Osteoblast (primary cell): ENCODE measurements around the gene FNIP1. TPM values are rescaled to one million over a fixed set of nuclear protein-coding genes. Genes with fewer than 3 reads are reported as not detected.

ENCODE experiments used
- DNase-seq: peaks from one replicate; pipeline ENCODE4 v3.0.0; 2011; ENCODE audit warnings: low spot score, mixed read lengths; ENCODE audit not compliant: insufficient read length; ENCODE audit errors: missing footprints
- H2AFZ ChIP-seq: 2 replicates; pipeline ENCODE4 v1.6.0; 2011; ENCODE audit warnings: mild to moderate bottlenecking, low read length
- H3K27ac ChIP-seq: 2 replicates; pipeline ENCODE4 v1.5.1; 2011; ENCODE audit warnings: mild to moderate bottlenecking, low read depth, low read length, moderate library complexity
- H3K27me3 ChIP-seq: 2 replicates; pipeline ENCODE4 v1.6.0; 2012; ENCODE audit warnings: mild to moderate bottlenecking, control low read depth, inconsistent platforms, low read length, moderate library complexity; ENCODE audit not compliant: insufficient read depth
- H3K36me3 ChIP-seq: 2 replicates; pipeline ENCODE4 v1.5.1; 2011; ENCODE audit warnings: mild to moderate bottlenecking, low read length, control low read depth, moderate library complexity; ENCODE audit not compliant: insufficient read depth
- H3K4me1 ChIP-seq: 2 replicates; pipeline ENCODE4 v1.5.1; 2011; ENCODE audit warnings: mild to moderate bottlenecking, low read length, control low read depth, moderate library complexity; ENCODE audit not compliant: insufficient read depth
- H3K4me2 ChIP-seq: 2 replicates; pipeline ENCODE4 v1.6.0; 2011; ENCODE audit warnings: mild to moderate bottlenecking, low read length; ENCODE audit not compliant: insufficient read depth
- H3K4me3 ChIP-seq: fragments of 200-600 bp; sonication (generic); 3 replicates; pipeline ENCODE4 v1.5.1; 2012; ENCODE audit warnings: mild to moderate bottlenecking, low read length, inconsistent platforms; ENCODE audit not compliant: insufficient read depth
- H3K79me2 ChIP-seq: 2 replicates; pipeline ENCODE4 v1.6.0; 2012; ENCODE audit warnings: mild to moderate bottlenecking, low read length, control low read depth, inconsistent platforms; ENCODE audit not compliant: insufficient read depth
- H3K9me3 ChIP-seq: 2 replicates; pipeline ENCODE4 v1.5.1; 2011; ENCODE audit warnings: low read depth, low read length, control low read depth
- H4K20me1 ChIP-seq: 2 replicates; pipeline ENCODE4 v1.6.0; 2012; ENCODE audit warnings: mild to moderate bottlenecking, low read length, control low read depth; ENCODE audit not compliant: insufficient read depth
- total RNA-seq: library from RNA; depleted of rRNA; stranded (reverse); fragments of >200 nt; gene quantifications from 2 replicates; pipeline ENCODE4 v1.2.3, GENCODE V29; 2012
- TF ChIP-seq, protein P1 (sequence below): IDR thresholded peaks from 2 replicates; pipeline ENCODE4 v1.5.1; 2011; ENCODE audit warnings: mild to moderate bottlenecking, low read depth, low read length, moderate library complexity; ENCODE audit errors: extremely low read depth

Gene FNIP1
- total RNA-seq, 1 donor: 116 TPM

- Histone ChIP-seq H3K27me3 (no peaks in the 10 kb centered on the region), H3K4me1 (peaks cover 31% of the 10 kb centered on the region), H3K36me3 (no peaks in the 10 kb centered on the region), H3K4me3 (peak overlapping the region; percentile 99), H3K79me2 (peaks cover 53% of the 10 kb centered on the region), H4K20me1 (peaks cover 3% of the 10 kb centered on the region), H3K9me3 (no peaks in the 10 kb centered on the region), H3K4me2 (peak overlapping the region; percentile 94), H2AFZ (peak overlapping the region; percentile 97), H3K27ac (peak overlapping the region; percentile 96)
- TF ChIP-seq, protein P1, sequence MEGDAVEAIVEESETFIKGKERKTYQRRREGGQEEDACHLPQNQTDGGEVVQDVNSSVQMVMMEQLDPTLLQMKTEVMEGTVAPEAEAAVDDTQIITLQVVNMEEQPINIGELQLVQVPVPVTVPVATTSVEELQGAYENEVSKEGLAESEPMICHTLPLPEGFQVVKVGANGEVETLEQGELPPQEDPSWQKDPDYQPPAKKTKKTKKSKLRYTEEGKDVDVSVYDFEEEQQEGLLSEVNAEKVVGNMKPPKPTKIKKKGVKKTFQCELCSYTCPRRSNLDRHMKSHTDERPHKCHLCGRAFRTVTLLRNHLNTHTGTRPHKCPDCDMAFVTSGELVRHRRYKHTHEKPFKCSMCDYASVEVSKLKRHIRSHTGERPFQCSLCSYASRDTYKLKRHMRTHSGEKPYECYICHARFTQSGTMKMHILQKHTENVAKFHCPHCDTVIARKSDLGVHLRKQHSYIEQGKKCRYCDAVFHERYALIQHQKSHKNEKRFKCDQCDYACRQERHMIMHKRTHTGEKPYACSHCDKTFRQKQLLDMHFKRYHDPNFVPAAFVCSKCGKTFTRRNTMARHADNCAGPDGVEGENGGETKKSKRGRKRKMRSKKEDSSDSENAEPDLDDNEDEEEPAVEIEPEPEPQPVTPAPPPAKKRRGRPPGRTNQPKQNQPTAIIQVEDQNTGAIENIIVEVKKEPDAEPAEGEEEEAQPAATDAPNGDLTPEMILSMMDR: peak; percentile 14
- DNase-seq: peak; percentile 53
Measured at GRCh38 chr5:131634666-131634995, 162.2 kb downstream of the FNIP1 start.

DNA sequence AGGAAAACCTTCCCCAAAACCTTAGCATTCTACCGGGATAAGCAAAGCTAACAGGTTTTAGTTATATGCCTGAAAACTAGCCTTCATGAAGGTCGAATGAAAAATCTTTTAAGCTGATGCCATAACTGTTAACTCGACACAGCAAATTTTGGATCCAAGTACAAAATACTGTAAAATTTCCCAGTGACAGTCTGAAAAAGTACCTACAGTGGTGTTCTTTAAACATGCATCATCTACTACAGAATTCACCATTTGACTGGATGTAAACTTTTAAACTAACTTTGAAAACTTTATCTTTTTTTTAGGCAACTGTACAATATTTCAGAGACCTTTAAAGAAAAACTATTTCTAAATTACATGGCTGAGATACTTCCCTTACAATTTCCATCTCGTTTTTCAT, 162.6 kb downstream of the FNIP1 start:
- Histone ChIP-seq H3K36me3 (no peaks in the 10 kb centered on the region), H3K4me3 (peak overlapping the region; percentile 99), H3K79me2 (peaks cover 57% of the 10 kb centered on the region), H4K20me1 (peaks cover 3% of the 10 kb centered on the region), H2AFZ (peak overlapping the region; percentile 97), H3K4me2 (peak overlapping the region; percentile 94), H3K27ac (peak overlapping the region; percentile 96), H3K27me3 (no peaks in the 10 kb centered on the region), H3K9me3 (no peaks in the 10 kb centered on the region), H3K4me1 (peaks cover 32% of the 10 kb centered on the region)
- DNase-seq: no peak
- TF ChIP-seq, protein P1: no peak

- Histone ChIP-seq H3K27me3 (no peaks in the 10 kb centered on the region), H2AFZ (peak overlapping the region; percentile 97), H3K27ac (peak overlapping the region; percentile 96), H3K36me3 (no peaks in the 10 kb centered on the region), H3K4me1 (peaks cover 36% of the 10 kb centered on the region), H3K4me2 (peak overlapping the region; percentile 94), H3K9me3 (no peaks in the 10 kb centered on the region), H4K20me1 (peaks cover 3% of the 10 kb centered on the region), H3K79me2 (peaks cover 61% of the 10 kb centered on the region), H3K4me3 (peak overlapping the region; percentile 99)
- DNase-seq: no peak
- TF ChIP-seq, protein P1: no peak
Measured at GRCh38 chr5:131633830-131634229, 163.0 kb downstream of the FNIP1 start.

DNA sequence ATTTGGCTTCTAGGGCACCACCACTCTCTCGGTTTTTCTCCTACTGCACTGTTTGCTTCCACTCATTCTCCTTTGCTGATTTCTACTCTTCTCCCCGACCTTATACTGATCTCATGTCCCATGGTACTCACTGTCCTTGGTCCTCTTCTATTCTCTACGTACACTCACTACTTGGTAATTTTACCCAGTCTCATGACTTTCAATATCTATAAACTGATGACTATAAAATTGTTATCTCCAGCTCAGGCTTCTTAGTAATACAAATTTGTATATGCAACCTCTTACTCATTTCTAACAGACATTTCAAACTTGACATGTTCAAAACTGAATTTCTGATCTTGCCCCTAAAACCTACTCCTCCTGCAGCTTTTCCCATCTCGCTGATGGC, 165.9 kb downstream of the FNIP1 start:
- H3K4me1 ChIP-seq: peaks cover 49% of the 10 kb centered on the region
- H4K20me1 ChIP-seq: peaks cover 3% of the 10 kb centered on the region
- no peaks in the 10 kb centered on the region for H3K9me3 ChIP-seq
- H3K4me3 ChIP-seq: no peak overlapping the region
- H3K4me2 ChIP-seq: peak overlapping the region; percentile 47
- peaks cover 90% of the 10 kb centered on the region for H3K79me2 ChIP-seq
- H3K27me3 ChIP-seq: no peaks in the 10 kb centered on the region
- H3K27ac ChIP-seq: peak overlapping the region; percentile 62
- H2AFZ ChIP-seq: no peak overlapping the region
- TF ChIP-seq, protein P1: no peak
- H3K36me3 ChIP-seq: no peaks in the 10 kb centered on the region
- peak; percentile 15 for DNase-seq
